Measurements from ENCODE around the gene MAMSTR.
"Not testable (repeated sequence)": the region's sequence is repeated elsewhere in the genome, so short reads cannot be mapped to it uniquely, and the experiment has no call there.

MAMSTR gene

GRCh38 chr19:48685583-48685982 is 33.9 kb downstream of the MAMSTR start:
- DNase-seq: no peak

GRCh38 chr19:48683349-48683748 is 36.2 kb downstream of the MAMSTR start:
- DNase-seq: peak in 12 of 14 donors; percentile 5 to 79 (median 58)

- DNase-seq: no peak
Observed at GRCh38 chr19:48681127-48681470, 38.4 kb downstream of the MAMSTR start.

GRCh38 chr19:48680436-48681126 is 38.9 kb downstream of the MAMSTR start:
- DNase-seq: no peak

GRCh38 chr19:48680006-48680405 is 39.5 kb downstream of the MAMSTR start:
- DNase-seq: not testable (repeated sequence)

- DNase-seq: no peak
Observed at GRCh38 chr19:48678201-48678600, 41.3 kb downstream of the MAMSTR start.

GRCh38 chr19:48676887-48677286 is 42.6 kb downstream of the MAMSTR start:
- DNase-seq: no peak

GRCh38 chr19:48676487-48676886 is 43.0 kb downstream of the MAMSTR start:
- no peak for DNase-seq

GRCh38 chr19:48674921-48675824 is 44.4 kb downstream of the MAMSTR start:
- peak in 13 of 14 donors; percentile 32 to 87 (median 74) for DNase-seq

GRCh38 chr19:48674216-48674809 is 45.2 kb downstream of the MAMSTR start:
- DNase-seq: no peak

- DNase-seq: no peak
Observed at GRCh38 chr19:48673436-48674100, 46.0 kb downstream of the MAMSTR start.

- no peak for DNase-seq
Observed at GRCh38 chr19:48672994-48673393, 46.5 kb downstream of the MAMSTR start, which contains the start of gene NTN5. NTN5 (minus strand) TSS chr19:48673017; CDS start chr19:48670986, 2,031 bp downstream.

- DNase-seq: no peak
Observed at GRCh38 chr19:48671446-48671995, 48.0 kb downstream of the MAMSTR start.

- DNase-seq: no peak
Observed at GRCh38 chr19:48670699-48671445, 48.7 kb downstream of the MAMSTR start.

GRCh38 chr19:48669903-48670668 is 49.4 kb downstream of the MAMSTR start:
- no peak for DNase-seq

GRCh38 chr19:48668761-48669160 is 50.8 kb downstream of the MAMSTR start:
- no peak for DNase-seq

- peak in 1 of 14 donors; percentile 36 for DNase-seq
Observed at GRCh38 chr19:48668332-48668731, 51.2 kb downstream of the MAMSTR start.

GRCh38 chr19:48665786-48666185 is 53.7 kb downstream of the MAMSTR start:
- DNase-seq: no peak

GRCh38 chr19:48664476-48664875 is 55.0 kb downstream of the MAMSTR start:
- DNase-seq: no peak

- no peak for DNase-seq
Observed at GRCh38 chr19:48663667-48664066, 55.9 kb downstream of the MAMSTR start.

Measured in C1 segment of cervical spinal cord (tissue), 14 donors.